ENCODE results near the gene LRRC34. TPM values are rescaled to one million over a fixed set of nuclear protein-coding genes. Genes with fewer than 3 reads are reported as not detected.

LRRC34 gene
- total and polyA plus RNA-seq, 2 of the 8 experiments (the other 6 are each of a cell fraction or from before 2014, with no cell fraction given) = 3.3 to 4.1 TPM

GRCh38 chr3:169764882-169765612, 47.7 kb downstream of the LRRC34 start, which contains the start of gene TERC:
Gene TERC, minus strand, starts transcription at chr3:169765060.
- H3K4me1 ChIP-seq (replicated peaks in 1 of 4; ENCODE audit: control insufficient read depth in 3 of 4, insufficient read depth in 4 of 4, low read length in 3 of 4) = peaks cover 0 to 2% (median 0%) of the 10 kb centered on the region in 4 experiments; a peak in 3 of 7 replicates
- WGBS, 2 experiments (ENCODE audit: extremely low coverage in 1 of 2, insufficient coverage in 1 of 2, insufficient read length in 1 of 2, insufficient replicate concordance in 2 of 2, low coverage in 1 of 2, low lambda C conversion rate in 2 of 2, missing lambda C conversion rate in 1 of 2) = 20% methylated on average over 22 of the region's 42 CpGs; no CpG with 5 or more reads in 1 of the 2 experiments
- H3K4me3 ChIP-seq (ENCODE audit: extremely low read depth in 1 of 4, insufficient read depth in 2 of 4, low read depth in 3 of 4, low read length in 4 of 4) = peak within 1 kb of the TSS; percentile 65 to 83 (median 79)
- H3K23me2 ChIP-seq (ENCODE audit: low read depth, low read length) = peaks cover 4% of the 10 kb centered on the region; the same call in 1 of the 2 replicates
- no peaks in the 10 kb centered on the region for H3K79me2 ChIP-seq (ENCODE audit: control insufficient read depth in 1 of 2, insufficient read depth in 2 of 2, low read length in 2 of 2)
- H3K27me3 ChIP-seq (replicated peaks in 1 of 4; ENCODE audit: control insufficient read depth in 3 of 4, extremely low read depth in 1 of 4, insufficient read depth in 3 of 4, low read length in 3 of 4) = no peaks in the 10 kb centered on the region
- H2AK5ac ChIP-seq (ENCODE audit: low read depth, low read length) = no peak within 1 kb of the TSS
- no peak within 1 kb of the TSS for H3K4ac ChIP-seq (replicated peaks; ENCODE audit: insufficient read length, low read depth, low read length)
- H4K5ac ChIP-seq (ENCODE audit: insufficient read length, low read depth, low read length) = peak within 1 kb of the TSS; percentile 31
- no peak within 1 kb of the TSS for H2BK20ac ChIP-seq (ENCODE audit: low read length)
- ChIA-PET CTCF (ENCODE audit: partially characterized antibody) (interaction anchor here (0.6 to 2.6 kb wide), 3 partner anchors 8 to 181 kb away, joined by 3 to 11 read pairs (median 7); partner anchors contain the start of genes LRRC34, LRRIQ4 and MYNN), POLR2A (ENCODE audit: partially characterized antibody) (interaction anchor here (0.9 to 4.7 kb wide), 6 partner anchors 8 to 592 kb away, joined by 3 to 30 read pairs (median 3); partner anchors contain the start of genes LRRC34, LRRIQ4 and MYNN)
- peak within 1 kb of the TSS; percentile 69 to 94 for H3K4me2 ChIP-seq (ENCODE audit: insufficient read depth in 1 of 2, low read depth in 2 of 2, low read length in 2 of 2)
- peak within 1 kb of the TSS; percentile 86 for H3K27ac ChIP-seq (ENCODE audit: low read depth, low read length)
- H3K36me3 ChIP-seq (ENCODE audit: control insufficient read depth in 2 of 4, insufficient read depth in 4 of 4, low read length in 3 of 4) = no peaks in the 10 kb centered on the region
- peak within 1 kb of the TSS; percentile 76 to 89 (median 86) for H3K9ac ChIP-seq (replicated peaks in 1 of 4; ENCODE audit: extremely low read depth in 1 of 4, low read depth in 3 of 4, low read length in 3 of 4)
- H4K91ac ChIP-seq (replicated peaks; ENCODE audit: insufficient read length, low read length) = no peak within 1 kb of the TSS
- H2AFZ ChIP-seq (ENCODE audit: low read length) = no peak within 1 kb of the TSS
- peaks cover 0 to 3% of the 10 kb centered on the region in 2 experiments; a peak in 1 of 4 replicates for H3K9me3 ChIP-seq (ENCODE audit: insufficient read depth in 2 of 2, low read depth in 1 of 2, low read length in 1 of 2)
- peak within 1 kb of the TSS; percentile 33 for H3K56ac ChIP-seq (replicated peaks; ENCODE audit: insufficient read length, low read depth, low read length)
- H4K8ac ChIP-seq (ENCODE audit: extremely low read depth, insufficient read depth, low read length) = peak within 1 kb of the TSS; percentile 93; the same call in 1 of the 2 replicates
- peak within 1 kb of the TSS; percentile 71; the same call in 1 of the 2 replicates for H2BK12ac ChIP-seq (ENCODE audit: low read depth, low read length)
- no peak within 1 kb of the TSS for H3K14ac ChIP-seq (ENCODE audit: insufficient read length)
- peak within 1 kb of the TSS; percentile 81 for H3K18ac ChIP-seq (ENCODE audit: extremely low read depth, low read length)
- H2BK120ac ChIP-seq (replicated peaks; ENCODE audit: low read depth, low read length) = no peak within 1 kb of the TSS
- DNase-seq (ENCODE audit: low read depth in 1 of 2, low spot score in 2 of 2) = peak; percentile 78 to 82
- H4K20me1 ChIP-seq (replicated peaks in 1 of 2; ENCODE audit: control insufficient read depth in 1 of 2, insufficient read depth in 2 of 2, low read length in 2 of 2) = no peaks in the 10 kb centered on the region
- H3K79me1 ChIP-seq (ENCODE audit: low read depth, low read length) = no peaks in the 10 kb centered on the region
- no peak within 1 kb of the TSS for H3K23ac ChIP-seq (ENCODE audit: insufficient read length)
- H2BK15ac ChIP-seq (ENCODE audit: low read length) = no peak within 1 kb of the TSS
- H2BK5ac ChIP-seq (ENCODE audit: low read depth, low read length) = peak within 1 kb of the TSS; percentile 82
- FAIRE-seq = peak; percentile 50
- TF ChIP-seq PHF8 (conservative IDR thresholded peaks at IDR 0.05; ENCODE audit: low read depth, low read length) (peak; percentile 98; the same call in 1 of the 2 replicates), MAX (IDR thresholded peaks at IDR 0.05) (peak; percentile 62), BACH1 (IDR thresholded peaks at IDR 0.05; ENCODE audit: low read length) (no peak), FOSL1 (IDR thresholded peaks at IDR 0.05; ENCODE audit: insufficient read depth, low read depth, low read length) (no peak), CREB1 (IDR thresholded peaks at IDR 0.05) (peak; percentile 22; the same call in 1 of the 2 replicates), EZH2 (IDR thresholded peaks at IDR 0.05; ENCODE audit: low read depth, low read length, severe bottlenecking) (no peak), RFX5 (IDR thresholded peaks at IDR 0.05; ENCODE audit: borderline replicate concordance, low read depth, low read length) (no peak), TEAD4 (IDR thresholded peaks at IDR 0.05; ENCODE audit: low read depth, low read length) (no peak), TAF1 (IDR thresholded peaks at IDR 0.05; ENCODE audit: low read depth, low read length) (peak; percentile 89), SRF (IDR thresholded peaks at IDR 0.05; ENCODE audit: low read depth, low read length) (0 out of 2 replicates have a peak, but pooled peaks have one; percentile 15), JUND (IDR thresholded peaks at IDR 0.05; ENCODE audit: low read length) (no peak), POU5F1 (IDR thresholded peaks at IDR 0.05; ENCODE audit: low read depth, low read length) (no peak)

Measured in H1 (cell line).